ENCODE measurements around the gene IL27RA.
A peak's percentile ranks its signal among the peaks of the same experiment; 100 is the strongest.

Gene IL27RA

DNA sequence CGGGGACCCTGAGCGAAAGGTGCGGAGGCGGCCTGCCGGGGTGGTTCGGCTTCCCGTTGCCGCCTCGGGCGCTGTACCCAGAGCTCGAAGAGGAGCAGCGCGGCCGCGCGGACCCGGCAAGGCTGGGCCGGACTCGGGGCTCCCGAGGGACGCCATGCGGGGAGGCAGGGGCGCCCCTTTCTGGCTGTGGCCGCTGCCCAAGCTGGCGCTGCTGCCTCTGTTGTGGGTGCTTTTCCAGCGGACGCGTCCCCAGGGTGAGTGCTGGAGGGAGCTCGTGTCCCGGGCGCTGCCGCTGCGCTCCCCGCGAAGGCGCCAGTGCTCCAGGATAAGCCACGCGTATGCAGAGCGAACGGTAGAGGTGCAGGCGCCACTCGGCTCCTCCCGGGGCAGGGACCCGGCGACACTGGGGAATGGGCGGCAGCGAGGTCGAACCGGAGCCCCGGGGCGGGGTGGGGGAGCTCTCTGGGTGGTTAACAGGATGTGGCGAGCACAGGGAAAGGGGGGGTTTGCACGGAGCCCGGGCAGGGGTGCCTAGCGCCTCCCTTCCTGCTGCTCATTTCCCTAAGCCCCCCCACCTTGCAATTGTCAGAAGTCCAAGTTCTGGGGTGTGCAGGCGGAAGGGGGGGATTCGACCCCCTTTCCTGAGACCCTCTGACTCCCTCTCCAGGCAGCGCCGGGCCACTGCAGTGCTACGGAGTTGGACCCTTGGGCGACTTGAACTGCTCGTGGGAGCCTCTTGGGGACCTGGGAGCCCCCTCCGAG is at the start of gene IL27RA:
IL27RA (plus strand) TSS at position 44 of the 762 bp plus-strand sequence; CDS start at position 155, 111 bp downstream.
- DNase-seq = peak; percentile 35

DNA sequence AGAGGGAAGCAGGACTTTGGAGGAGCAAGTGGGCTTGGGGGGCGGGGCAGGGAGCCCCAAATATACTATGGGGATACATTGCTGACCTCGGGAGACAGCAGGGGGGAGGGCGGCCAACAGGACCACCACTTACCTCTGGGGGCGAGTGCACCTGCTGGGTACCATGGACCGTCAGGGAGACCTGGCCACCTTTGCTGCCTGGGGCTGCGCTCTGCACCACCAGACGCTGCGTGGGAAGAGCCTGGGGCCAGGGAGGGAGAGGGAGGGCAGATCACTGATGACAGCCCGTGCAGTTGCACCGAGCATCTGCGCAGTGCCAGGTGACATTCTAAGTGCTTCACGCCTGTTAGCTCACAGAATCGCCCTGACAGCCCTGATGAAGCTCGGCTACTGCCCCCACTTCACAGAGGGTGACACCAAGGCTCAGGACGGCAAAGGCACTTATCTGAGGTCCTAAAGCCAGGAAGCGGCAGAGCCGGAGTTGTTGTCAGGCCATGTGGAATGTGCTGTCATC is 49.5 kb upstream of the IL27RA start:
- DNase-seq = no peak

DNA sequence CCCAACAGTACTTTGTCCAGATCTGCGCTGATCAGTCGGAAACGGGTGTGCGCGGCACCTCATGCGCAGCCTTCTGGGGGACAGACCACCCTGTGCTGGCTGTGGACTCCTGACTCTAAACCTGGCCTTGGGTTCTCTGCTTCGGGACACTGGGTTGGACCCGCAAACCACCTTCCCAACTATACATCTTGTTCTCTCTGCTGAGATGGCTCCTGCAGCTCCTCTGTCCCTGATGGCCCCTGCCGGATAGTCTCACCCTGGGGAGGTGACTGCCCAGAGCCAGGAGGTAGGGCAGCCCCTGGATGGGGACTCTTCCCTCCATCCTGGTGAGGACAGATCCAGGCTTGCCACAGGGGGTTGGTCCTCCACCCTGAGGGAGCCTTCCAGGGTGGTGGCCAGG is 48.8 kb upstream of the IL27RA start:
- no peak for DNase-seq

GRCh38 chr19:13983213-13983889 is 48.2 kb upstream of the IL27RA start:
- DNase-seq = no peak

GRCh38 chr19:13984186-13984585 is 47.4 kb upstream of the IL27RA start:
- DNase-seq = no peak

- DNase-seq = peak; percentile 67
Observed at GRCh38 chr19:13984875-13985741, 46.5 kb upstream of the IL27RA start.

DNA sequence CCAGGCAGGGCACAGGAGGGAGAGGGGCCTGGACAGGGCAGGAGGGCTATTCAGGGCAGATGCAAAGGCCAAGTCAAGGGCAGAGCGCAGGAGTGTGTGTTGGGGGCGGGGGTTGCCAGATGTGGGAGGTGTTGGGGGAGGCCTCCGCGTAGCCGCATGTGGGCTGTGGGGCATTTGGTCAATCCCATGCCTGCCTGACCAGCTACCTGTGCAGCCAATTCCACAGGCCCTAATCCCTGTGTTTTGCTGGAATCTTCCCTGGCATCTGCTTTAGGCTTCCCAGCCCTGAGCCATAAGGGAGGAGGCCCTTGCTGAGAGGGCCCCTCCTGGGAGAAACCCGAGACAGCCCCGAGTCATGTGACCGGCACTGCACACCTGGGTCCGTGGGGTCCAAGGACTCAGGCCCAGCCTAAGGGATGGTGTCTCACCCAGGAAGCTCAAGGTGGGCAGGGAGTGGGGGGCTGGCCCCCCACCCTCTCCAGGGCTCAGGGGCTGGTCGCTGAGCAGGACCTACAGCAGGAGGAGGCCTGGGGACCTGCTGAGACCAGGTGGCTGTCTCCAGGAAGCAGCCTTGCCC is 45.7 kb upstream of the IL27RA start:
- DNase-seq = peak; percentile 68

- peak; percentile 84 for DNase-seq
Observed at GRCh38 chr19:13986348-13986904, 45.1 kb upstream of the IL27RA start.

- no peak for DNase-seq
Observed at GRCh38 chr19:13987101-13987890, 44.3 kb upstream of the IL27RA start.

DNA sequence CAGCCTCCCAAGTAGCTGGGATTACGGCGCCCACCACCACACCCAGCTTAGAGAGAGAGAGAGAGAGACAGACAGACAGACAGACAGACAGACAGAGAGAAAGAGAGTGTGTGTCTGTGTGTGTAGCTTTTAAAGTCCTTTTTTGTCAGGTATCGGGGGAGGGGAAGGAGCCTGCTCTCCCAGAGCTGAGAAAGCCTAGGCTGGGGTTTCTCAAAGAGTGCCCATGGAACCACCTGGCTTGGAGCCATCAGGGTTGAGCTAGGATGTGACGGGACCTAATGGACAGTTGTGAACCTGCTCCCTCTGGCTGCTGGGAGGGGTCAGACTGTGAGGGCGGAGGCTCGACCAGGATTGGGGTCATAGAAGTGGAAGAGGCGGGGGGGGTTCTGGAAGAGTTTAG is 42.1 kb upstream of the IL27RA start:
- no peak for DNase-seq

DNA sequence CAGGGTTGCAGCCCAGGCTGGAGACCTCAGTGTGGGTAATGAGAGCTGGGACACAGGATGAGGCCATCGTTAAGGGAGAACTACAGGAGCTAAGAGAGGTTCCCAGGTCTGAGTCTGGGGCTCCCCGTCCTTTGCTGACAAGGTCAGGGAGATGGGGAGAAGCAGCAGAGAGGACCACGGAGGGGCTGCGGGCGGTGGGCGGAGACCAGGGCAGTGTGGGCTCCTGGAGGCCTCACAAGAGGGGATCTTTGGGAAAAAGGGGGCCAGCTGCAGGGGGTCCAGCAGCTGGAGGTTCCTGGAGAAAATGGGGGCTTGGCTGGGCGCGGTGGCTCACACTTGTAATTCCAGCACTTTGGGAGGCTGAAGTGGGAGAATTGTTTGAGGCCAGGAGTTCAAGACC is 41.5 kb upstream of the IL27RA start:
- DNase-seq = no peak

DNA sequence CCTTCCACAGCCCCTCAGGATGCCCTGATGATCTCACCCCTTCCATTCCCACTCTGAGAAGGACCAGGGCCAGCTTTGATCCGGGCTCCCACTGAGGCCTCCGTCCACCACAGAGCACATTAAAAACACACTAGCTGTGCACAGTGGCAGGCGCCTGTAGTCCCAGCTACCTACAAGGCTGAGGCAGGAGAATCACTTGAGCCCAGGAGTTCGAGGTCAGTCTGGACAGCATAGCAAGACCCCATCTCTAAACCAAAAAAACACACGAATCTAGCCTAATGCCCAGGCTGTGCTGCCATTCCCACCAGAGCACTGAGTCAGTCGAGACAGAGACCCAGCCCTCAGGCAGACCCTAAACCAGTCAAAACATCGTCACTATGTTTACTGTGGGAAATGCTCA is 39.5 kb upstream of the IL27RA start:
- no peak for DNase-seq

GRCh38 chr19:13993590-13994300 is 37.8 kb upstream of the IL27RA start:
- no peak for DNase-seq

DNA sequence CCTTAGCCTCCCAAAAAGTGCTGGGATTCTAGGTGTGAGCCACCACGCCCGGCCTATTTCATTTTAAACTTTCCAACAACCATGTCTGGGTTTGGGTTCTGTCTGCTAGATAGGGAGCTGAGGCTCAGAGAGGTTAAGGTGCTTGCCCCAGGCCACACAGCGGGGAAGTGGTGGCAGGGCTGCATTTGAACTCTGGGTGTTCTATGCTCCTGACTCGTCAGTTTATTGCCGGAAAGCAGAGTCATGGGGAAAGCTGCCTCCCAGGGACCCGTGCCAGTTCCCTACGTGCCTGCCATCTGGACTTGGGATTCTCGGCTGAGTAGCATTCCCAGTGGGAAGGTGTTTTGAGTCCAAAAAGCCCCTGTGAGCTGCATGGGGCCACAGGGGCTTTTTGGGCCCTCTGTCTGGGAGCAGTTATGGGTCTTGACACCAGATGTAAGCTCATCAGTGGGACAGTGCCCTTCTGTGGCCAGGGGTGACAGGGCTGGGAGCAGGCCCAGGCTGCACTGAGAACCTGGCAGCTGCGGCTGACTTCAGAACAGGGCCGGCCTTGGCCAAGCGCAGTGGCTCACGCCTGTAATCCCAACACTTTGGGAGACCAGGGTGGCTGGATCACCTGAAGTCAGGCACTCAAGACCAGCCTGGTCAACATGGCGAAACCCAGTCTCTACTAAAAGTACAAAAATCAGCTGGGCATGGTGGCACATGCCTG is 36.4 kb upstream of the IL27RA start:
- no peak for DNase-seq

DNA sequence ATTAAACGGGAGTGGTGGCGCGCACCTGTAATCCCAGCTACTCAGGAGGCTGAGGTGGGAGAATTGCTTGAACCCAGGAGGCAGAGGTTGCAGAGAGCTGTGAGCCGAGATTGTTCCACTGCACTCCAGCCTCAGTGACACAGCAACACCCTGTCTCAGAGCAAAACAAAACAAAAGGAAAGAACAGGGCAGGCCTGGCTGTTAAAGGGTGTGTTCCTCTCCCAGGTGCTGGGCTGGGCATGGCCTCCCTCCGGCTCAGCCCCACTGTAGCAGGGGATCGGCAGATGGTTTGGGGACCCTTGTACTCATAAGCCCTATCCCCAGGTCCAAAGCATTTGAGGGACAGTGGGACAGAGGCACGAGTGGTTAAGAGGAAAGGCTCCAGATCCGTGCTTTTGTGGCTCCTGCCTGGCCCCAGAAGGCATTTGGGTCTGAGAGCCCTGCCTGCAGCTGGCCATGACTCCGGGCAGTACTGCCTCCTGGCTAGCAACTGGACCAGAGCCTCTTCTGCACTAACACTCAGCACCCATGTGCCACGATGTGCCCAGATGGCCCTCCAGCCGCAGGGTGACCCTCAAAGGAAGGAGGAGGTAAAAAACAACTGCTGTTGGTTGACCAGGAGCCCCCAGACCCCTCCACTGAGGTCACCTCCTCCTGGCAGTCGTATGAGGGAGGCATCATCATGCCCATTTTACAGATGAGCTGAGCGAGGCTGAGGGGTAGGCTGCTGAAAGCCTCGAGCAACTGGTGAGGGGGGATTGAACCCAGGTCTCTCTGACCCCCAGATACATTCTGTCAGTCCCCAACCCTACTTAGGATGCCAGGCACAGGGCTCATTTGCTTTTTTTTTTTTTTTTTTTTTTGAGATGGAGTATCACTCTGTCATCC is 35.4 kb upstream of the IL27RA start:
- no peak for DNase-seq

DNA sequence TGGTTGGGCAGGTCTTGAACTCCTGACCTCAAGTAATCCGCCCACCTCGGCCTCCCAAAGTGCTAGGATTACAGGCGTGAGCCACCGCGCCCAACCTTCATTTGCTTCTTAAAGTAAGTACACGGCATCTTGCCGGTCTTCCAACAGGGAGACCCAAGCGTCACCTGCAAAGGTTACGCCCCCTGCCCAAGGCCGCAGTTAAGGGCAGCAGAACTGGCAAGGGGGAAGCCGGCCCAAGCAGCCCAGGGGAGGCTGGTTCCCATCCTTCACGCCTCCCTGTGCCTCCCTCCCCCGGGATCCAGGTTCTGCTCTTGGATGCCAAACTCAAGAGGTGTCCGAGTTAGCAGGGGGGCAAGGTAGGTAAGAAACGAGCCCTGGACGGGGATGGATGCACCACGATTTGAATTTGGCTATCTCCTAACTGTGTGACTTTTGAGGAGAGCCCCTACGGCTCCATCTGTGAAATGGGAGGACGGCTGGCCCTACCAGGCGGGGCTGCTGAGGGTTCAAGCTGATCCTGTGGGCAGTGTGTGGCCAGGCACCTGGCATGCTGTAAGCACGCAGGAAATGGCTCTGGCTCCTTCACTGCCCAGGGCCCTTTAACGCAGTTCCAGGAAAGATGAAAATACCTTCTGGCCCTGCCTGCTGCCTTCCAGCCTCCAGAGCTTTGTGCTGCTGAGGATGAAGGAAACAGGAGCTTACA is 34.5 kb upstream of the IL27RA start:
- no peak for DNase-seq

DNA sequence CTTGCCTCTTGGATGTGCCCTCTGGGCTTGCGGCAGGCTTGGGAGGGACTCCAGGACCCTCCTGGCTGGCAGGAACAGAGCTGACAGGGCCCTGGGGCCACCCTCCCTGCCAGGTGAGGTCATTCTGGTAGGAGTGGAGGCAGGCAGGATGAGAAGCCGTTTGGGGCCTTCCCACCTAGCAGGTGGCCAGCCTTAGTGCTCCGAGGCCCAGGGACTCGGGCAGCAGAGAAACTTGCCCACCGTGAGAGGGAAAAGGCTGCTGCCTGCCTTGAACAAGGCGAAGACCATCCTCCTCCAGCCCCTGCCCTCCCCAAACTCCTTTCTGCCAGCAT is 34.0 kb upstream of the IL27RA start:
- no peak for DNase-seq

DNA sequence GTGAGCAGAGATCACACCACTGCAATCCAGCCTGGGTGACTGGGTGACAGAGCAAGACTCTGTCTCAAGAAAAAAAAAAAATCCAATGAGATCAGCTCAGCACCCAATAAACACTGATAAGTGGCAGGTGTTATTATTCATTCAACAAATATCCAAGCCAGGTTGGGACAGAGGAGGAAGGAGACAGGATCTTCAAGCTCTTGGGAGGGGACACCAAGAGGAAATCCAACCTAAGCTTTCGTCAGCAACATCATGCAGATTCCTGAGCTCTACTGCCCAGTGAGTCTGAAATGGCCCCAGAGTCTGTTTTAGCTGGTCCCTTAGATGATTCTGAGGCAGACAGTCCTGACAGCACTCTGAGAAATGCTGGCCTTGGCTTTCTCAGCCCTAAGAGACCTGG is 33.1 kb upstream of the IL27RA start:
- no peak for DNase-seq

DNA sequence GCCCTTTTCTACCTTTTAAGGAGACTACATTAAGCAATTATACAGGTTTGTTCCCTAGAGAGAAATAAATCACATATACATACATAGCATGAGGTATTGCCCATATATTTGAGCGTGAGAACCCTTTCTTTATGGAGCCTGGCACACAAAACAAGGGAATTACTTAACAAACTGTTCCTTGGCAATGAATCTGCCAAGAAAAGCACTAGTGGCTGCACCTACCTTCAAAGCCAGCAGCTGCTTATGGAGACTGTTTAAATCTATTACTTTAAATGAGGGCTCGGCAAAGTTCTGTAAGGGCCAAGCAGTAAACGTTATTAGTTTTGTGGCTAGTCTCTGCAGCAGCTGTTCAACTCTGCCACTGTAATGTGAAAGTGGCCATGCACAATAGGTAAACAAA is 32.5 kb upstream of the IL27RA start:
- no peak for DNase-seq

Measured in DMS79 (cell line).